HepG2 (cell line): ENCODE data around the gene STAT5A. TPM values are rescaled to one million over a fixed set of nuclear protein-coding genes. Genes with fewer than 3 reads are reported as not detected.

Experiments used
- AGO1 ChIP-seq: fragments of 200-400 bp; formaldehyde crosslinking; IDR thresholded peaks from 2 replicates; pipeline ENCODE4 v1.6.1; 2017; ENCODE audit warnings: mild to moderate bottlenecking, low read depth, low read length, moderate library complexity; ENCODE audit not compliant: poor library complexity, severe bottlenecking
- ATAD3A ChIP-seq: sonication (generic); formaldehyde crosslinking; IDR thresholded peaks from 2 replicates; pipeline ENCODE4 v1.4.0; 2020; ENCODE audit warnings: missing genetic modification reagents
- CENPT ChIP-seq: sonication (generic); formaldehyde crosslinking; IDR thresholded peaks from 2 replicates; pipeline ENCODE4 v1.8.0; 2022; ENCODE audit warnings: low read depth, mild to moderate bottlenecking, moderate library complexity, missing genetic modification reagents
- GLI4 ChIP-seq: sonication (generic); formaldehyde crosslinking; IDR thresholded peaks from 2 replicates; pipeline ENCODE4 v1.5.1; 2020; ENCODE audit warnings: missing genetic modification reagents, mild to moderate bottlenecking, moderate library complexity, borderline replicate concordance
- HES4 ChIP-seq: sonication (generic); formaldehyde crosslinking; IDR thresholded peaks from 2 replicates; pipeline ENCODE4 v1.9.0; 2021; ENCODE audit warnings: mild to moderate bottlenecking, missing genetic modification reagents, borderline replicate concordance
- KAT2B ChIP-seq: fragments of 150-350 bp; IDR thresholded peaks from 2 replicates; pipeline ENCODE4 v1.6.1; 2014; ENCODE audit warnings: low read depth, low read length, borderline replicate concordance
- KDM6A ChIP-seq: IDR thresholded peaks from 2 replicates; pipeline ENCODE4 v1.6.1; 2016; ENCODE audit warnings: low read depth
- MAZ ChIP-seq, 2 experiments: sonication (generic) in 1 of 2; formaldehyde crosslinking in 1 of 2; IDR thresholded peaks; 2 replicates each; pipeline versions ENCODE4 v1.5.0 to v1.6.1; 2012 to 2020; ENCODE audit warnings: low read depth in 2 of 2, mild to moderate bottlenecking in 2 of 2, borderline replicate concordance in 1 of 2, improper control_type of control experiment in 1 of 2, low read length in 1 of 2, missing genetic modification reagents in 1 of 2, moderate library complexity in 1 of 2
- MED8 ChIP-seq: sonication (generic); formaldehyde crosslinking; IDR thresholded peaks from 2 replicates; pipeline ENCODE4 v1.8.1; 2023; ENCODE audit warnings: mild to moderate bottlenecking, missing genetic modification reagents; ENCODE audit not compliant: insufficient replicate concordance
- MXD4 ChIP-seq: IDR thresholded peaks from 2 replicates; pipeline ENCODE4 v1.6.1; 2016; ENCODE audit warnings: mild to moderate bottlenecking, missing biosample characterization, missing genetic modification reagents
- SALL1 ChIP-seq: sonication (generic); formaldehyde crosslinking; IDR thresholded peaks from 2 replicates; pipeline ENCODE4 v1.8.0; 2022; ENCODE audit warnings: mild to moderate bottlenecking, missing genetic modification reagents
- TOPORS ChIP-seq: sonication (generic); formaldehyde crosslinking; IDR thresholded peaks from 2 replicates; pipeline ENCODE4 v1.8.0; 2023; ENCODE audit warnings: mild to moderate bottlenecking, missing genetic modification reagents
- ZFP37 ChIP-seq: sonication (generic); formaldehyde crosslinking; IDR thresholded peaks from 2 replicates; pipeline ENCODE4 v1.4.0; 2020; ENCODE audit warnings: missing genetic modification reagents, borderline replicate concordance
- ZFP90 ChIP-seq: sonication (generic); formaldehyde crosslinking; IDR thresholded peaks from 2 replicates; pipeline ENCODE4 v1.8.0; 2022; ENCODE audit warnings: missing genetic modification reagents, mild to moderate bottlenecking, inconsistent platforms, borderline replicate concordance
- ZNF143 ChIP-seq: sonication (generic); formaldehyde crosslinking; IDR thresholded peaks from 2 replicates; pipeline ENCODE4 v1.4.0; 2020; ENCODE audit warnings: missing genetic modification reagents
- ZNF549 ChIP-seq: sonication (generic); formaldehyde crosslinking; IDR thresholded peaks from 2 replicates; pipeline ENCODE4 v1.5.0; 2020; ENCODE audit warnings: missing genetic modification reagents
- polyA plus RNA-seq, 8 experiments: library from polyadenylated mRNA; depleted of rRNA in 3 of 8; stranded (reverse) in 7 of 8; unstranded in 1 of 8; fragments of >200 nt; fragmentation: Illumina TruSeq in 4 of 8; extraction: Trizol in 4 of 8; gene quantifications; 2 replicates each; pipeline versions ENCODE4 v1.2.1 to v1.2.3, GENCODE V29; 2011 to 2016; ENCODE audit warnings: low read depth in 4 of 8, missing spikeins in 1 of 8, mixed read lengths in 1 of 8; ENCODE audit not compliant: insufficient read depth in 1 of 8
- total RNA-seq, 5 experiments: library from RNA; depleted of rRNA; stranded (reverse); fragments of >200 nt; fragmentation: Illumina TruSeq; extraction: Trizol; gene quantifications; 2 replicates each; pipeline ENCODE4 v1.2.3, GENCODE V29; 2016; ENCODE audit warnings: low read depth in 1 of 5
- TF ChIP-seq, protein P1 (sequence below): sonication (generic); formaldehyde crosslinking; IDR thresholded peaks from 2 replicates; pipeline ENCODE4 v1.4.0; 2020; ENCODE audit warnings: low read depth, missing genetic modification reagents
- TF ChIP-seq, protein P2 (sequence below): sonication (generic); formaldehyde crosslinking; IDR thresholded peaks from 2 replicates; pipeline ENCODE4 v1.4.0; 2020; ENCODE audit warnings: mild to moderate bottlenecking, low read depth, missing genetic modification reagents
- TF ChIP-seq, protein P3 (sequence below): sonication (generic); formaldehyde crosslinking; IDR thresholded peaks from 2 replicates; pipeline ENCODE4 v1.4.0; 2020; ENCODE audit warnings: missing genetic modification reagents
- TF ChIP-seq, protein P4 (sequence below): sonication (generic); formaldehyde crosslinking; IDR thresholded peaks from 2 replicates; pipeline ENCODE4 v1.5.0; 2020; ENCODE audit warnings: missing genetic modification reagents

Gene STAT5A
- total and polyA plus RNA-seq, 2 of the 13 experiments (the other 11 are each of a cell fraction or from before 2014, with no cell fraction given), result 1.4 to 4.1 TPM

DNA sequence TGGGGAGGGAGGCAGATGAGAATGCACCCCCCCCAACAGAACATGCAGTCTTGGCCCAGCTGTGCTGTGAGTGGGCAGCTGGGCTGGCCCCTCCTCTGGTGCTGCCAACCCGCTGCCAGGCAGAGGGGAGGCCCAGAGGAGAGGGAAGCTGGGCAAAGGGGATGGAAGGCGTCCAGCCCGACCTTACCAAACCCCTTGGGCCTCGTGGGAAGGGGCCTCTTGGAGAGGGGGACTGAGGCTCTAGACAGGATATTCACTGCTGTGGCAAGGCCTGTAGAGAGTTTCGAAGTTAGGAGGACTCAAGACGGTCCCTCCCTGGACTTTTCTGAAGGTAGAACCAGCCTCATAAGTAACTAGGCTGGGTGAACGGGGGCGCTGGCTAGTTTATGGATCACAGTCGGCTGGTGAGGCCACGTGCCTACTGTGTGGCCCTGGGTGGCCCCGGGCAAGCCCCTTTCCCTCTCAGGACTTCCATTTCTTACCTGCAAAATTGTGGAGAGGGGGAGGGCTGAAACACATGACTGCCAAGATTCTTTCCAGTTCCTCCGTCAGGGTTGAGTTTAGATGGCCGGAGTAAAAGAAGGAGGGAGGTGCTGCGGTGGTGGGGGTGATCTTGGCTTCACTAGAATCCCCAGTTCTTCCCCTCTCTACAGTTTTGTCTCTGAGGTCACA lies 857 bp upstream of the STAT5A start (continued):
- TF ChIP-seq GLI4 (CRISPR knock-in tag) (no peak), SALL1 (CRISPR knock-in tag) (peak; percentile 26; the same call in 1 of the 2 replicates), TOPORS (CRISPR knock-in tag) (no peak), HES4 (CRISPR knock-in tag) (no peak), ATAD3A (CRISPR knock-in tag) (no peak), ZNF549 (CRISPR knock-in tag) (no peak), ZFP37 (no peak), ZFP90 (no peak; the same call in 1 of the 2 replicates), AGO1 (no peak), MED8 (no peak), KDM6A (CRISPR knock-in tag) (no peak), MAZ (IDR thresholded peaks at IDR 0.05; ENCODE audit: borderline replicate concordance, low read depth, low read length) (no peak), MAZ (CRISPR knock-in tag; IDR thresholded peaks at IDR 0.05; ENCODE audit: low read depth) (no peak), CENPT (CRISPR knock-in tag) (no peak), MXD4 (CRISPR knock-in tag) (no peak), ZNF143 (CRISPR knock-in tag) (no peak), KAT2B (no peak)
- TF ChIP-seq, protein P1, sequence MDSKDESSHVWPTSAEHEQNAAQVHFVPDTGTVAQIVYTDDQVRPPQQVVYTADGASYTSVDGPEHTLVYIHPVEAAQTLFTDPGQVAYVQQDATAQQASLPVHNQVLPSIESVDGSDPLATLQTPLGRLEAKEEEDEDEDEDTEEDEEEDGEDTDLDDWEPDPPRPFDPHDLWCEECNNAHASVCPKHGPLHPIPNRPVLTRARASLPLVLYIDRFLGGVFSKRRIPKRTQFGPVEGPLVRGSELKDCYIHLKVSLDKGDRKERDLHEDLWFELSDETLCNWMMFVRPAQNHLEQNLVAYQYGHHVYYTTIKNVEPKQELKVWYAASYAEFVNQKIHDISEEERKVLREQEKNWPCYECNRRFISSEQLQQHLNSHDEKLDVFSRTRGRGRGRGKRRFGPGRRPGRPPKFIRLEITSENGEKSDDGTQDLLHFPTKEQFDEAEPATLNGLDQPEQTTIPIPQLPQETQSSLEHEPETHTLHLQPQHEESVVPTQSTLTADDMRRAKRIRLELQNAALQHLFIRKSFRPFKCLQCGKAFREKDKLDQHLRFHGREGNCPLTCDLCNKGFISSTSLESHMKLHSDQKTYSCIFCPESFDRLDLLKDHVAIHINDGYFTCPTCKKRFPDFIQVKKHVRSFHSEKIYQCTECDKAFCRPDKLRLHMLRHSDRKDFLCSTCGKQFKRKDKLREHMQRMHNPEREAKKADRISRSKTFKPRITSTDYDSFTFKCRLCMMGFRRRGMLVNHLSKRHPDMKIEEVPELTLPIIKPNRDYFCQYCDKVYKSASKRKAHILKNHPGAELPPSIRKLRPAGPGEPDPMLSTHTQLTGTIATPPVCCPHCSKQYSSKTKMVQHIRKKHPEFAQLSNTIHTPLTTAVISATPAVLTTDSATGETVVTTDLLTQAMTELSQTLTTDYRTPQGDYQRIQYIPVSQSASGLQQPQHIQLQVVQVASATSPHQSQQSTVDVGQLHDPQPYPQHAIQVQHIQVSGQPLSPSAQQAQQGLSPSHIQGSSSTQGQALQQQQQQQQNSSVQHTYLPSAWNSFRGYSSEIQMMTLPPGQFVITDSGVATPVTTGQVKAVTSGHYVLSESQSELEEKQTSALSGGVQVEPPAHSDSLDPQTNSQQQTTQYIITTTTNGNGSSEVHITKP (CRISPR knock-in tag), result peak; percentile 92
- TF ChIP-seq, protein P2, sequence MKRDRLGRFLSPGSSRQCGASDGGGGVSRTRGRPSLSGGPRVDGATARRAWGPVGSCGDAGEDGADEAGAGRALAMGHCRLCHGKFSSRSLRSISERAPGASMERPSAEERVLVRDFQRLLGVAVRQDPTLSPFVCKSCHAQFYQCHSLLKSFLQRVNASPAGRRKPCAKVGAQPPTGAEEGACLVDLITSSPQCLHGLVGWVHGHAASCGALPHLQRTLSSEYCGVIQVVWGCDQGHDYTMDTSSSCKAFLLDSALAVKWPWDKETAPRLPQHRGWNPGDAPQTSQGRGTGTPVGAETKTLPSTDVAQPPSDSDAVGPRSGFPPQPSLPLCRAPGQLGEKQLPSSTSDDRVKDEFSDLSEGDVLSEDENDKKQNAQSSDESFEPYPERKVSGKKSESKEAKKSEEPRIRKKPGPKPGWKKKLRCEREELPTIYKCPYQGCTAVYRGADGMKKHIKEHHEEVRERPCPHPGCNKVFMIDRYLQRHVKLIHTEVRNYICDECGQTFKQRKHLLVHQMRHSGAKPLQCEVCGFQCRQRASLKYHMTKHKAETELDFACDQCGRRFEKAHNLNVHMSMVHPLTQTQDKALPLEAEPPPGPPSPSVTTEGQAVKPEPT (CRISPR knock-in tag), result no peak
- TF ChIP-seq, protein P3, sequence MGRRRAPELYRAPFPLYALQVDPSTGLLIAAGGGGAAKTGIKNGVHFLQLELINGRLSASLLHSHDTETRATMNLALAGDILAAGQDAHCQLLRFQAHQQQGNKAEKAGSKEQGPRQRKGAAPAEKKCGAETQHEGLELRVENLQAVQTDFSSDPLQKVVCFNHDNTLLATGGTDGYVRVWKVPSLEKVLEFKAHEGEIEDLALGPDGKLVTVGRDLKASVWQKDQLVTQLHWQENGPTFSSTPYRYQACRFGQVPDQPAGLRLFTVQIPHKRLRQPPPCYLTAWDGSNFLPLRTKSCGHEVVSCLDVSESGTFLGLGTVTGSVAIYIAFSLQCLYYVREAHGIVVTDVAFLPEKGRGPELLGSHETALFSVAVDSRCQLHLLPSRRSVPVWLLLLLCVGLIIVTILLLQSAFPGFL, result no peak
- TF ChIP-seq, protein P4, sequence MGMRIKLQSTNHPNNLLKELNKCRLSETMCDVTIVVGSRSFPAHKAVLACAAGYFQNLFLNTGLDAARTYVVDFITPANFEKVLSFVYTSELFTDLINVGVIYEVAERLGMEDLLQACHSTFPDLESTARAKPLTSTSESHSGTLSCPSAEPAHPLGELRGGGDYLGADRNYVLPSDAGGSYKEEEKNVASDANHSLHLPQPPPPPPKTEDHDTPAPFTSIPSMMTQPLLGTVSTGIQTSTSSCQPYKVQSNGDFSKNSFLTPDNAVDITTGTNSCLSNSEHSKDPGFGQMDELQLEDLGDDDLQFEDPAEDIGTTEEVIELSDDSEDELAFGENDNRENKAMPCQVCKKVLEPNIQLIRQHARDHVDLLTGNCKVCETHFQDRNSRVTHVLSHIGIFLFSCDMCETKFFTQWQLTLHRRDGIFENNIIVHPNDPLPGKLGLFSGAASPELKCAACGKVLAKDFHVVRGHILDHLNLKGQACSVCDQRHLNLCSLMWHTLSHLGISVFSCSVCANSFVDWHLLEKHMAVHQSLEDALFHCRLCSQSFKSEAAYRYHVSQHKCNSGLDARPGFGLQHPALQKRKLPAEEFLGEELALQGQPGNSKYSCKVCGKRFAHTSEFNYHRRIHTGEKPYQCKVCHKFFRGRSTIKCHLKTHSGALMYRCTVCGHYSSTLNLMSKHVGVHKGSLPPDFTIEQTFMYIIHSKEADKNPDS (CRISPR knock-in tag), result no peak
